Heart left ventricle (tissue), 16 donors: ENCODE results near the gene CPNE2. TPM values are rescaled to one million over a fixed set of nuclear protein-coding genes. Genes with fewer than 3 reads are reported as not detected.

ENCODE experiments used
- ATAC-seq, 4 donors: fragments of 200-7000 bp; cut with Tn5 transposase; one replicate each; pipeline ENCODE4 v1.9.1; 2020 to 2022; ENCODE audit warnings: moderate library complexity in 4 of 4, mild to moderate bottlenecking in 3 of 4, moderate number of reproducible peaks in 1 of 4
- DNase-seq, 5 donors: peaks; one replicate each; pipeline ENCODE4 v3.0.0-alpha.2; 2020
- H3K27ac ChIP-seq, 12 donors: fragments of 200-600 bp; sonication (generic) in 4 of 12; one replicate each; pipeline versions ENCODE4 v1.5.0 to v1.8.0; 2016 to 2022; ENCODE audit warnings: mild to moderate bottlenecking in 2 of 12
- H3K27me3 ChIP-seq, 9 donors: fragments of 200-600 bp; sonication (generic) in 2 of 9; one replicate each; pipeline versions ENCODE4 v1.5.1 to v1.8.0; 2016 to 2022; ENCODE audit warnings: mild to moderate bottlenecking in 3 of 9
- H3K36me3 ChIP-seq, 9 donors: fragments of 200-600 bp; sonication (generic) in 2 of 9; one replicate each; pipeline versions ENCODE4 v1.5.0 to v1.8.0; 2018 to 2022; ENCODE audit warnings: mild to moderate bottlenecking in 2 of 9
- H3K4me1 ChIP-seq, 12 donors: fragments of 200-600 bp; sonication (generic) in 4 of 12; one replicate each; pipeline versions ENCODE4 v1.5.0 to v1.8.0; 2016 to 2022; ENCODE audit warnings: mild to moderate bottlenecking in 3 of 12
- H3K4me3 ChIP-seq, 12 donors: fragments of 200-600 bp; sonication (generic) in 4 of 12; one replicate each; pipeline versions ENCODE4 v1.5.0 to v1.8.0; 2017 to 2022; ENCODE audit warnings: mild to moderate bottlenecking in 9 of 12, moderate library complexity in 4 of 12
- H3K9me3 ChIP-seq, 12 donors: fragments of 200-600 bp; sonication (generic) in 4 of 12; one replicate each; pipeline versions ENCODE4 v1.5.0 to v1.8.0; 2016 to 2022; ENCODE audit warnings: mild to moderate bottlenecking in 1 of 12
- CTCF ChIP-seq, 12 donors: fragments of 200-600 bp; sonication (generic) in 4 of 12; IDR thresholded peaks; one replicate each; pipeline versions ENCODE4 v1.5.0 to v1.8.0; 2018 to 2022; ENCODE audit warnings: antibody characterized with exemption in 12 of 12, mild to moderate bottlenecking in 5 of 12
- POLR2A ChIP-seq, 2 donors: fragments of 450-650 bp; IDR thresholded peaks; one replicate each; pipeline ENCODE4 v1.6.1; 2017; ENCODE audit warnings: antibody characterized with exemption in 2 of 2, mild to moderate bottlenecking in 2 of 2, moderate library complexity in 2 of 2
- WGBS, 4 donors: extraction: QIAGEN DNeasy Blood & Tissue Kit in 2 of 4; methylation state at CpG; one replicate each; pipeline versions ENCODE4 v1.1.5 to v1.1.7; 2013 to 2018; 5-methylcytosine and 5-hydroxymethylcytosine counted together
- intact Hi-C, 10 donors: fragments of 100-400 bp; cut with DNase I; formaldehyde crosslinking; loops; one replicate each; pipeline versions ENCODE4 v1.11.1 to v1.14.2; 2022
- polyA plus RNA-seq, 2 donors: library from polyadenylated mRNA; stranded (reverse); fragments of 200-250 nt; gene quantifications; one replicate each; pipeline ENCODE4 v1.2.3, GENCODE V29; 2013
- total RNA-seq, 9 donors: library from RNA; depleted of rRNA in 2 of 9; stranded (reverse); fragments of >200 nt in 2 of 9; fragmentation: NEBNext Ultra II Directional in 3 of 9; extraction: Animal tissue kit (Norgen Biotek cat#: 25700) in 3 of 9; gene quantifications; one replicate each; pipeline versions ENCODE4 v1.1.0 to v1.2.4, GENCODE V29; 2016 to 2023
- donor health status: ischemic (EF 13 %, LVEDD 7.1; RV severe dilation, severe dysfunction).
- donor health status: healthy with polysubstance abuse.
- donor health status: DM: no; HTN: yes; CAD: no.
- donor health status: DM: no; HTN: no; CAD: no.
- donor health status: ischemic (EF 25% LVEDD 6.9; RV normal size, moderate dysfunction).
- donor health status: ischemic (EF 25% LVEDD 5.7; RV mildly dilated, moderate dysfunction).
- donor health status: healthy.
- donor health status: DM: yes; HTN: yes; CAD: no.
- donor health status: ischemic (EF 35%, LVEDD 5.7; RV mildly dilated, moderate dysfunction).
- donor health status: nonischemic (EF 11% LVEDD 7.7; RV severe dilation, severe dysfunction).
- donor health status: DM: yes; HTN: yes; CAD: no.
- donor health status: PGD.
- donor health status: ischemic (EF 29% LVEDD 5.4; RV normal size, mild dysfunction).
- donor health status: nonischemic (EF 23%, LVEDD 6.1; RV moderate dilation, normal function).

CPNE2 gene
- total and polyA plus RNA-seq, 11 donors: 7.2 to 23.6 (median 14.0) TPM

- no peaks in the 10 kb centered on the region for H3K9me3 ChIP-seq
- no peaks in the 10 kb centered on the region for H3K27me3 ChIP-seq
- H3K4me3 ChIP-seq: no peak overlapping the region
- intact Hi-C loops: no loop called here
- DNase-seq (no peak), ATAC-seq (peak in 3 of 4 donors; percentile 14 to 52 (median 33))
- peaks cover 0 to 14% (median 0%) of the 10 kb centered on the region in 12 donors for H3K4me1 ChIP-seq
- 73 to 81% (median 76%) methylated on average over 3 of the region's 3 CpGs for WGBS, 4 donors
- TF ChIP-seq POLR2A (IDR thresholded peaks at IDR 0.05) (no peak), CTCF (IDR thresholded peaks at IDR 0.05) (no peak)
- H3K36me3 ChIP-seq: peaks cover 0 to 81% (median 20%) of the 10 kb centered on the region in 9 donors
- H3K27ac ChIP-seq: no peak overlapping the region
Observed at GRCh38 chr16:57071831-57072582, 20.4 kb upstream of the CPNE2 start.

- intact Hi-C loops: no loop called here
- no peak overlapping the region for H3K4me3 ChIP-seq
- TF ChIP-seq POLR2A (IDR thresholded peaks at IDR 0.05) (no peak), CTCF (IDR thresholded peaks at IDR 0.05) (no peak)
- no peak overlapping the region for H3K27ac ChIP-seq
- H3K4me1 ChIP-seq: peaks cover 0 to 14% (median 0%) of the 10 kb centered on the region in 12 donors
- H3K9me3 ChIP-seq: no peaks in the 10 kb centered on the region
- peaks cover 0 to 81% (median 19%) of the 10 kb centered on the region in 9 donors for H3K36me3 ChIP-seq
- 69 to 77% (median 70%) methylated on average over 8 of the region's 8 CpGs for WGBS, 4 donors
- ATAC-seq (no peak), DNase-seq (no peak)
- no peaks in the 10 kb centered on the region for H3K27me3 ChIP-seq
Observed at GRCh38 chr16:57072616-57073275, 19.6 kb upstream of the CPNE2 start.

- Histone ChIP-seq H3K27ac (no peak overlapping the region), H3K27me3 (no peaks in the 10 kb centered on the region), H3K4me3 (no peak overlapping the region), H3K4me1 (no peaks in the 10 kb centered on the region), H3K36me3 (peaks cover 0 to 99% (median 12%) of the 10 kb centered on the region in 9 donors), H3K9me3 (no peaks in the 10 kb centered on the region)
- DNase-seq (no peak), ATAC-seq (no peak)
- intact Hi-C loops: no loop called here
- 71 to 84% (median 78%) methylated on average over 3 to 7 of the region's 7 CpGs for WGBS, 4 donors
- TF ChIP-seq POLR2A (IDR thresholded peaks at IDR 0.05) (no peak), CTCF (IDR thresholded peaks at IDR 0.05) (no peak)
Observed at GRCh38 chr16:57077714-57078113, 14.7 kb upstream of the CPNE2 start.

GRCh38 chr16:57081744-57082143 is 10.6 kb upstream of the CPNE2 start:
- no peaks in the 10 kb centered on the region for H3K9me3 ChIP-seq
- ATAC-seq (no peak), DNase-seq (no peak)
- no peak overlapping the region for H3K4me3 ChIP-seq
- H3K27ac ChIP-seq: no peak overlapping the region
- TF ChIP-seq CTCF (IDR thresholded peaks at IDR 0.05) (no peak), POLR2A (IDR thresholded peaks at IDR 0.05) (no peak)
- peaks cover 0 to 13% (median 3%) of the 10 kb centered on the region in 12 donors for H3K4me1 ChIP-seq
- intact Hi-C loops: loop anchor here in 5 of 10 donors (5.0 to 10.0 kb wide), 5 partner anchors 86 to 343 kb away; no protein-coding TSS in a partner anchor
- H3K36me3 ChIP-seq: peaks cover 0 to 67% (median 4%) of the 10 kb centered on the region in 9 donors
- no peaks in the 10 kb centered on the region for H3K27me3 ChIP-seq
